ENCODE measurements around the gene FBXO41.

FBXO41 gene

DNA sequence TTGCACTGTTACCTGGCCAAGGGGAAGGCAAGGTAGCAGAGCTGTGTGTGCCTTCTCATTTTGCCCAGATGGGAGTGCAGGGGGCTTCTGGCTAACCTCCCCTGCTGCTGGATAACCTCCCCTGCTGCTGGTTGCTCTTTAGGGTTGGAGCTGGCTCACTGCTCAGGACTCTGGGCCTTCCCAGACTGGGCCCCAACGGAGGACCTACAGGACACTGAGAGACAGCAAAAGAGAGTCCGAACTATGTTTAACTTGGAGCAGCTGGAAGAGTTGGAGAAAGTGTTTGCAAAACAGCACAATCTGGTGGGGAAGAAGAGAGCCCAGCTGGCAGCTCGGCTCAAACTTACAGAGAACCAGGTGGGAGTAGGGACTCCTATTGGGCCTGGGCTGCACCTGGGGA, 76.0 kb downstream of the FBXO41 start:
- no peak for DNase-seq

DNA sequence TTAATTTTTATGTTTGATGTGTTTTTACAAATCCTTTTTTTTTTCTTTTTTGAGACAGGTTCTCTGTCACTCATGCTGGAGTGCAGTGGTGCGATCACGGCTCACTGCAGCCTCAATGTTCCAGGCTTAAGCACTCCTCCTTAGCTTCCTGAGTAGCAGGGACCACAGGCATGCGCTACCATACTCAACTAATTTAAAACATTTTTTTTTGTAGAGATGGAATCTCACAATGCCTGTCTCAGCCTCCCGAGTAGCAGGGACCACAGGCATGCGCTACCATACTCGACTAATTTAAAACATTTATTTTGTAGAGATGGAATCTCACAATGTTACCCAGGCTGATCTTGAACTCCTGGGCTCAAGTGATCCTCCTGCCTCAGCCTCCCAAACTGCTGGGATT, 78.7 kb downstream of the FBXO41 start:
- DNase-seq: no peak

Measured in femur (tissue), 1 donor.